Measurements from ENCODE around the gene TMUB2.

TMUB2 gene

GRCh38 chr17:44216694-44217093 is 29.9 kb downstream of the TMUB2 start:
- TF ChIP-seq CTCF (IDR thresholded peaks at IDR 0.05), result no peak
- no peaks in the 10 kb centered on the region for H3K9me3 ChIP-seq
- H3K36me3 ChIP-seq, result peaks cover 59% of the 10 kb centered on the region
- H3K4me3 ChIP-seq (ENCODE audit: low read depth in 1 of 2, low read length in 1 of 2), result no peak overlapping the region
- H3K27me3 ChIP-seq, result peaks cover 8% of the 10 kb centered on the region
- no peak overlapping the region for H3K27ac ChIP-seq
- peaks cover 24 to 30% of the 10 kb centered on the region in 2 experiments for H3K4me1 ChIP-seq (ENCODE audit: control insufficient read depth in 1 of 2, insufficient read depth in 1 of 2, low read depth in 1 of 2, low read length in 1 of 2)

GRCh38 chr17:44217738-44218343 is 31.1 kb downstream of the TMUB2 start:
- Histone ChIP-seq H3K36me3 (peaks cover 47% of the 10 kb centered on the region), H3K27ac (peak overlapping the region; percentile 97), H3K9me3 (no peaks in the 10 kb centered on the region), H3K4me1 (ENCODE audit: control insufficient read depth in 1 of 2, insufficient read depth in 1 of 2, low read depth in 1 of 2, low read length in 1 of 2) (peaks cover 32 to 38% of the 10 kb centered on the region in 2 experiments), H3K27me3 (peaks cover 17% of the 10 kb centered on the region), H3K4me3 (ENCODE audit: low read depth in 1 of 2, low read length in 1 of 2) (peak overlapping the region; percentile 72 to 78)
- TF ChIP-seq CTCF (IDR thresholded peaks at IDR 0.05), result no peak

GRCh38 chr17:44218344-44219107 is 31.8 kb downstream of the TMUB2 start:
- H3K4me3 ChIP-seq (ENCODE audit: low read depth in 1 of 2, low read length in 1 of 2), result peak overlapping the region; percentile 72 to 78
- H3K4me1 ChIP-seq (ENCODE audit: control insufficient read depth in 1 of 2, insufficient read depth in 1 of 2, low read depth in 1 of 2, low read length in 1 of 2), result peaks cover 32 to 38% of the 10 kb centered on the region in 2 experiments
- H3K9me3 ChIP-seq, result no peaks in the 10 kb centered on the region
- H3K36me3 ChIP-seq, result peaks cover 40% of the 10 kb centered on the region
- peak overlapping the region; percentile 97 for H3K27ac ChIP-seq
- peaks cover 19% of the 10 kb centered on the region for H3K27me3 ChIP-seq
- peak; percentile 69 for TF ChIP-seq CTCF (IDR thresholded peaks at IDR 0.05)

GRCh38 chr17:44219108-44219615 is 32.4 kb downstream of the TMUB2 start:
- Histone ChIP-seq H3K4me3 (ENCODE audit: low read depth in 1 of 2, low read length in 1 of 2) (peak overlapping the region; percentile 72 to 78), H3K27ac (peak overlapping the region; percentile 97), H3K9me3 (no peaks in the 10 kb centered on the region), H3K4me1 (ENCODE audit: control insufficient read depth in 1 of 2, insufficient read depth in 1 of 2, low read depth in 1 of 2, low read length in 1 of 2) (peaks cover 32 to 38% of the 10 kb centered on the region in 2 experiments), H3K27me3 (peaks cover 24% of the 10 kb centered on the region), H3K36me3 (peaks cover 34% of the 10 kb centered on the region)
- peak; percentile 79 for TF ChIP-seq CTCF (IDR thresholded peaks at IDR 0.05)

- peak within 1 kb of the TSS; percentile 72 to 78 for H3K4me3 ChIP-seq (ENCODE audit: low read depth in 1 of 2, low read length in 1 of 2)
- no peaks in the 10 kb centered on the region for H3K9me3 ChIP-seq
- H3K4me1 ChIP-seq (ENCODE audit: control insufficient read depth in 1 of 2, insufficient read depth in 1 of 2, low read depth in 1 of 2, low read length in 1 of 2), result peaks cover 32 to 38% of the 10 kb centered on the region in 2 experiments
- H3K27me3 ChIP-seq, result peaks cover 28% of the 10 kb centered on the region
- TF ChIP-seq CTCF (IDR thresholded peaks at IDR 0.05), result no peak
- H3K36me3 ChIP-seq, result peaks cover 28% of the 10 kb centered on the region
- peak within 1 kb of the TSS; percentile 97 for H3K27ac ChIP-seq
These were observed 32.9 kb downstream of the TMUB2 start, which contains the start of gene UBTF for GRCh38 chr17:44219616-44220212. TSS of gene UBTF (minus strand) at chr17:44219675. CDS start at chr17:44218229, 1,446 bp downstream.
